GM10248 (cell line): Measurements from ENCODE around the gene ACBD5.

Experiments used
- CTCF ChIA-PET: fragments of 300-600 bp; sonication (Branson Sonifier 250); formaldehyde crosslinking; extraction: SDS; loops from one replicate; lab custom pipeline; 2021; ENCODE audit warnings: antibody characterized with exemption; lab: Yijun Ruan, JAX
- POLR2A ChIA-PET: fragments of 350-650 bp; sonication (Branson Sonifier 250); formaldehyde crosslinking; extraction: SDS; loops from one replicate; lab custom pipeline; 2020; ENCODE audit warnings: antibody characterized with exemption; lab: Yijun Ruan, JAX
- DNase-seq: peaks from one replicate; pipeline ENCODE4 v3.0.0; 2012; ENCODE audit errors: extremely low spot score
- CTCF ChIP-seq: IDR thresholded peaks from 2 replicates; pipeline ENCODE4 v1.5.1; 2012; ENCODE audit warnings: mild to moderate bottlenecking, low read depth; ENCODE audit errors: extremely low read depth, missing control alignments, control extremely low read depth

Gene ACBD5

DNA sequence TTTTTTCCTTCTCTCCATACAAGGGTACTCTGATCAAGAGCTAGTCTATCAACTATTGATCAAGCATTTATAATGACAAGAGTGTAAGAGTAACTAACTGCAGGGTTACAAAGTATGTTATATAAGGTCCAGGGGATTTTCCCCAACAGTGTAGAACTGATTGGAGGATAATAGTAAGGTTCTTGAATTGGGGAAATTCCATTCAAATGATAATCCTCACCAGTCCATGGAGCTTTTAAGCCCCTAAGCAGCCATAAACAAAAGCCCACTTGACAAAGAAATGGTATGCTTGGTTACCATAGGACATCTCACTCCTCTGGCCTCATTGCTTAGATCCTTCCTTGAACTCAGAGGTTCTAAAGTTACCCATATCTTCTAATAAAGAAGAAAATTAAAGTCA is 94.7 kb downstream of the ACBD5 start:
- ChIA-PET POLR2A (interaction anchor here (1.6 kb wide), 1 partner anchor 11 kb away, joined by 8 read pairs; no protein-coding TSS in a partner anchor), CTCF (interaction anchor here (0.9 to 4.9 kb wide), 6 partner anchors 8 to 56 kb away, joined by 3 to 21 read pairs (median 5); partner anchors contain the start of genes MASTL and YME1L1)

More for the DNA sequence above, 94.7 kb downstream of the ACBD5 start:
- DNase-seq, result no peak
- no peak for TF ChIP-seq CTCF
